H1 (cell line): ENCODE results near the gene RANBP17. TPM values are rescaled to one million over a fixed set of nuclear protein-coding genes. Genes with fewer than 3 reads are reported as not detected.

Source experiments
- CTCF ChIA-PET: fragments of 300-600 bp; sonication (Branson Sonifier 250); formaldehyde crosslinking; loops from one replicate; lab custom pipeline; 2021; ENCODE audit not compliant: partially characterized antibody; lab: Charles Lee
- POLR2A ChIA-PET: fragments of 300-600 bp; sonication (Branson Sonifier 250); formaldehyde crosslinking; loops from one replicate; lab custom pipeline; 2021; ENCODE audit warnings: inconsistent platforms; ENCODE audit not compliant: partially characterized antibody; lab: Charles Lee
- DNase-seq, 2 experiments: peaks; one replicate each; pipeline versions ENCODE4 v3.0.0 to v3.0.0-alpha.2; 2010 to 2022; ENCODE audit warnings: low spot score in 2 of 2, low read depth in 1 of 2, mixed read lengths in 1 of 2
- FAIRE-seq: peaks from 2 replicates; lab custom pipeline; 2011; peaks lifted over from hg19 to GRCh38; lab: Jason Lieb, UNC
- H2AFZ ChIP-seq: 2 replicates; pipeline ENCODE4 v1.8.1; 2012; ENCODE audit warnings: low read length, inconsistent platforms
- H2AK5ac ChIP-seq: 2 replicates; pipeline ENCODE4 v1.6.1; 2013; ENCODE audit warnings: low read depth, low read length
- H2BK120ac ChIP-seq: replicated peaks from 2 replicates; pipeline ENCODE3; 2013; ENCODE audit warnings: low read depth, low read length, inconsistent platforms
- H2BK12ac ChIP-seq: 2 replicates; pipeline ENCODE4 v1.6.1; 2013; ENCODE audit warnings: low read depth, low read length
- H2BK15ac ChIP-seq: 2 replicates; pipeline ENCODE4 v1.6.1; 2013; ENCODE audit warnings: low read length
- H2BK20ac ChIP-seq: 2 replicates; pipeline ENCODE4 v1.6.1; 2013; ENCODE audit warnings: low read length
- H2BK5ac ChIP-seq: 2 replicates; pipeline ENCODE4 v1.6.1; 2013; ENCODE audit warnings: low read depth, low read length
- H3K14ac ChIP-seq: 2 replicates; pipeline ENCODE4 v1.6.1; 2013; ENCODE audit warnings: inconsistent platforms; ENCODE audit not compliant: insufficient read length
- H3K18ac ChIP-seq: 2 replicates; pipeline ENCODE4 v1.6.1; 2013; ENCODE audit warnings: low read length; ENCODE audit errors: extremely low read depth
- H3K23ac ChIP-seq: 2 replicates; pipeline ENCODE4 v1.6.1; 2013; ENCODE audit warnings: inconsistent platforms; ENCODE audit not compliant: insufficient read length
- H3K23me2 ChIP-seq: 2 replicates; pipeline ENCODE4 v1.6.1; 2013; ENCODE audit warnings: low read depth, low read length
- H3K27ac ChIP-seq: 2 replicates; pipeline ENCODE4 v1.6.1; 2011; ENCODE audit warnings: low read depth, low read length, inconsistent platforms
- H3K27me3 ChIP-seq, 4 experiments: replicated peaks in 1 of 4; 1 replicate in 1 of 4; 2 replicates in 3 of 4; pipeline versions ENCODE4 v1.6.1 to v1.8.1; 2011 to 2013; ENCODE audit warnings: low read length in 3 of 4, mild to moderate bottlenecking in 3 of 4, inconsistent platforms in 2 of 4, mixed read lengths in 2 of 4, moderate library complexity in 1 of 4; ENCODE audit not compliant: control insufficient read depth in 3 of 4, insufficient read depth in 3 of 4; ENCODE audit errors: extremely low read depth in 1 of 4
- H3K36me3 ChIP-seq, 4 experiments: 2 replicates each; pipeline versions ENCODE4 v1.6.1 to v1.8.1; 2011 to 2013; ENCODE audit warnings: mild to moderate bottlenecking in 4 of 4, low read length in 3 of 4, moderate library complexity in 2 of 4, control low read depth in 1 of 4, inconsistent platforms in 1 of 4; ENCODE audit not compliant: insufficient read depth in 4 of 4, control insufficient read depth in 2 of 4
- H3K4ac ChIP-seq: replicated peaks from 2 replicates; pipeline ENCODE3; 2013; ENCODE audit warnings: low read length, low read depth, mixed read lengths, inconsistent platforms; ENCODE audit not compliant: insufficient read length
- H3K4me1 ChIP-seq, 4 experiments: replicated peaks in 1 of 4; 1 replicate in 1 of 4; 2 replicates in 3 of 4; pipeline versions ENCODE4 v1.6.1 to v1.8.1; 2011 to 2013; ENCODE audit warnings: low read length in 3 of 4, inconsistent platforms in 2 of 4, mixed read lengths in 1 of 4; ENCODE audit not compliant: insufficient read depth in 4 of 4, control insufficient read depth in 3 of 4
- H3K4me2 ChIP-seq, 2 experiments: 2 replicates each; pipeline versions ENCODE4 v1.6.1 to v1.8.1; 2011 to 2013; ENCODE audit warnings: low read depth in 2 of 2, low read length in 2 of 2, control low read depth in 1 of 2, inconsistent platforms in 1 of 2, mild to moderate bottlenecking in 1 of 2; ENCODE audit not compliant: insufficient read depth in 1 of 2
- H3K4me3 ChIP-seq, 4 experiments: fragments of 200-600, 300-600 bp in 1 of 4; sonication (generic), shearing (Covaris generic), sonication (Bioruptor Twin) in 1 of 4; 2 replicates each; pipeline versions ENCODE4 v1.5.1 to v1.8.1; 2011 to 2016; ENCODE audit warnings: low read length in 4 of 4, low read depth in 3 of 4, control low read depth in 2 of 4, inconsistent platforms in 2 of 4, mild to moderate bottlenecking in 2 of 4, mixed read lengths in 1 of 4, moderate library complexity in 1 of 4; ENCODE audit not compliant: insufficient read depth in 2 of 4; ENCODE audit errors: extremely low read depth in 1 of 4
- H3K56ac ChIP-seq: replicated peaks from 2 replicates; pipeline ENCODE3; 2013; ENCODE audit warnings: low read depth, mild to moderate bottlenecking, mixed read lengths, low read length, inconsistent platforms; ENCODE audit not compliant: insufficient read length
- H3K79me1 ChIP-seq: 2 replicates; pipeline ENCODE4 v1.6.1; 2013; ENCODE audit warnings: low read depth, low read length, control low read depth
- H3K79me2 ChIP-seq, 2 experiments: 2 replicates each; pipeline versions ENCODE4 v1.6.1 to v1.8.1; 2012 to 2013; ENCODE audit warnings: low read length in 2 of 2, mild to moderate bottlenecking in 2 of 2, inconsistent platforms in 1 of 2; ENCODE audit not compliant: insufficient read depth in 2 of 2, control insufficient read depth in 1 of 2
- H3K9ac ChIP-seq, 4 experiments: replicated peaks in 1 of 4; 1 replicate in 1 of 4; 2 replicates in 3 of 4; pipeline versions ENCODE4 v1.6.1 to v1.8.1; 2011 to 2013; ENCODE audit warnings: low read depth in 3 of 4, low read length in 3 of 4, control low read depth in 2 of 4, mild to moderate bottlenecking in 2 of 4, moderate library complexity in 2 of 4, inconsistent platforms in 1 of 4; ENCODE audit errors: extremely low read depth in 1 of 4
- H3K9me3 ChIP-seq, 2 experiments: 2 replicates each; pipeline versions ENCODE4 v1.6.1 to v1.8.1; 2012 to 2013; ENCODE audit warnings: mild to moderate bottlenecking in 2 of 2, moderate library complexity in 2 of 2, control low read depth in 1 of 2, inconsistent platforms in 1 of 2, low read depth in 1 of 2, low read length in 1 of 2, mixed read lengths in 1 of 2; ENCODE audit not compliant: insufficient read depth in 2 of 2
- H4K20me1 ChIP-seq, 2 experiments: replicated peaks in 1 of 2; 2 replicates each; pipeline versions ENCODE3 to v1.8.1; 2011 to 2013; ENCODE audit warnings: inconsistent platforms in 2 of 2, low read length in 2 of 2, mild to moderate bottlenecking in 1 of 2; ENCODE audit not compliant: insufficient read depth in 2 of 2, control insufficient read depth in 1 of 2
- H4K5ac ChIP-seq: 2 replicates; pipeline ENCODE4 v1.6.1; 2013; ENCODE audit warnings: low read length, low read depth, mixed read lengths, inconsistent platforms; ENCODE audit not compliant: insufficient read length
- H4K8ac ChIP-seq: 2 replicates; pipeline ENCODE4 v1.8.0; 2013; ENCODE audit warnings: mild to moderate bottlenecking, moderate library complexity, low read length, inconsistent platforms; ENCODE audit not compliant: insufficient read depth; ENCODE audit errors: extremely low read depth
- H4K91ac ChIP-seq: replicated peaks from 2 replicates; pipeline ENCODE3; 2013; ENCODE audit warnings: low read length, mixed read lengths, inconsistent platforms; ENCODE audit not compliant: insufficient read length
- EGR1 ChIP-seq: IDR thresholded peaks from 2 replicates; pipeline ENCODE4 v1.6.1; 2011; ENCODE audit warnings: low read depth, low read length, borderline replicate concordance
- WGBS, 2 experiments: shearing (Covaris generic) in 1 of 2; methylation state at CpG; one replicate each; pipeline versions ENCODE4 v1.1.6 to v1.1.7; 2013 to 2015; ENCODE audit warnings: low lambda C conversion rate in 2 of 2, mixed read lengths in 2 of 2, inconsistent platforms in 1 of 2, low coverage in 1 of 2, missing lambda C conversion rate in 1 of 2; ENCODE audit not compliant: insufficient replicate concordance in 2 of 2, insufficient coverage in 1 of 2, insufficient read length in 1 of 2; ENCODE audit errors: extremely low coverage in 1 of 2, missing lambda C conversion rate in 1 of 2; 5-methylcytosine and 5-hydroxymethylcytosine counted together
- polyA plus RNA-seq, 7 experiments: library from polyadenylated mRNA; depleted of rRNA in 3 of 7; stranded (reverse) in 5 of 7; unstranded in 2 of 7; fragments of >200 nt in 5 of 7; fragments of 200-250 nt in 2 of 7; gene quantifications; 1 replicate in 5 of 7; 2 replicates in 1 of 7; 4 replicates in 1 of 7; pipeline versions ENCODE4 v1.2.1 to v1.2.3, GENCODE V29; 2011 to 2013; ENCODE audit warnings: missing spikeins in 2 of 7, mixed read lengths in 2 of 7
- total RNA-seq: library from RNA; stranded (reverse); fragmentation: NEBNext Ultra II Directional; extraction: Animal tissue kit (Norgen Biotek cat#: 25700); gene quantifications from 2 replicates; pipeline ENCODE4 v1.2.1, GENCODE V29; 2021
- TF ChIP-seq, protein P1 (sequence below), 3 experiments: IDR thresholded peaks; 1 replicate in 2 of 3; 2 replicates in 1 of 3; pipeline versions ENCODE4 v1.5.1 to v1.6.1; 2011; ENCODE audit warnings: low read length in 3 of 3, mild to moderate bottlenecking in 3 of 3, inconsistent platforms in 2 of 3, low read depth in 1 of 3, moderate library complexity in 1 of 3; ENCODE audit not compliant: insufficient read depth in 1 of 3; ENCODE audit errors: control extremely low read depth in 1 of 3

Gene RANBP17
- total and polyA plus RNA-seq, 2 of the 8 experiments (the other 6 are each of a cell fraction or from before 2014, with no cell fraction given): 8.6 to 21.3 TPM

- Histone ChIP-seq H2BK15ac (no peak overlapping the region), H3K4me3 (no peak overlapping the region), H3K18ac (no peak overlapping the region), H3K4ac (no peak overlapping the region), H3K4me2 (no peak overlapping the region), H2BK20ac (no peak overlapping the region), H3K23me2 (no peaks in the 10 kb centered on the region), H4K91ac (no peak overlapping the region), H4K8ac (no peak overlapping the region), H4K5ac (no peak overlapping the region), H3K56ac (no peak overlapping the region), H2BK120ac (no peak overlapping the region), H2AFZ (no peak overlapping the region), H2BK5ac (no peak overlapping the region), H2AK5ac (no peak overlapping the region), H3K23ac (no peak overlapping the region), H3K79me2 (no peaks in the 10 kb centered on the region), H3K27ac (no peak overlapping the region), H3K79me1 (no peaks in the 10 kb centered on the region), H3K14ac (no peak overlapping the region), H3K36me3 (no peaks in the 10 kb centered on the region), H3K27me3 (no peaks in the 10 kb centered on the region), H3K9me3 (no peaks in the 10 kb centered on the region), H3K4me1 (peaks cover 0 to 5% (median 0%) of the 10 kb centered on the region in 4 experiments; a peak in 1 of 7 replicates), H4K20me1 (peaks cover 0 to 1% of the 10 kb centered on the region in 2 experiments), H2BK12ac (no peak overlapping the region), H3K9ac (no peak overlapping the region)
- 89% methylated on average over 5 of the region's 5 CpGs; no CpG with 5 or more reads in 1 of the 2 experiments for WGBS, 2 experiments
- ChIA-PET POLR2A (interaction anchor here (0.6 to 1.0 kb wide), 2 partner anchors 9 to 466 kb away, joined by 3 read pairs; no protein-coding TSS in a partner anchor), CTCF (interaction anchor here (0.6 to 2.3 kb wide), 10 partner anchors 8 to 417 kb away, joined by 3 to 10 read pairs (median 4); no protein-coding TSS in a partner anchor)
- TF ChIP-seq, protein P1, sequence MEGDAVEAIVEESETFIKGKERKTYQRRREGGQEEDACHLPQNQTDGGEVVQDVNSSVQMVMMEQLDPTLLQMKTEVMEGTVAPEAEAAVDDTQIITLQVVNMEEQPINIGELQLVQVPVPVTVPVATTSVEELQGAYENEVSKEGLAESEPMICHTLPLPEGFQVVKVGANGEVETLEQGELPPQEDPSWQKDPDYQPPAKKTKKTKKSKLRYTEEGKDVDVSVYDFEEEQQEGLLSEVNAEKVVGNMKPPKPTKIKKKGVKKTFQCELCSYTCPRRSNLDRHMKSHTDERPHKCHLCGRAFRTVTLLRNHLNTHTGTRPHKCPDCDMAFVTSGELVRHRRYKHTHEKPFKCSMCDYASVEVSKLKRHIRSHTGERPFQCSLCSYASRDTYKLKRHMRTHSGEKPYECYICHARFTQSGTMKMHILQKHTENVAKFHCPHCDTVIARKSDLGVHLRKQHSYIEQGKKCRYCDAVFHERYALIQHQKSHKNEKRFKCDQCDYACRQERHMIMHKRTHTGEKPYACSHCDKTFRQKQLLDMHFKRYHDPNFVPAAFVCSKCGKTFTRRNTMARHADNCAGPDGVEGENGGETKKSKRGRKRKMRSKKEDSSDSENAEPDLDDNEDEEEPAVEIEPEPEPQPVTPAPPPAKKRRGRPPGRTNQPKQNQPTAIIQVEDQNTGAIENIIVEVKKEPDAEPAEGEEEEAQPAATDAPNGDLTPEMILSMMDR (IDR thresholded peaks at IDR 0.05; ENCODE audit: control extremely low read depth in 1 of 3, insufficient read depth in 1 of 3, low read depth in 1 of 3, low read length in 3 of 3): peak in 1 of 3 experiments; percentile 18; a peak in 1 of 4 replicates
- TF ChIP-seq EGR1: no peak
- FAIRE-seq (no peak), DNase-seq (no peak)
These were observed 364.4 kb downstream of the RANBP17 start for GRCh38 chr5:171226096-171226754.
